IMR-90 (cell line): Measurements from ENCODE around the gene ARHGAP10. TPM values are rescaled to one million over a fixed set of nuclear protein-coding genes. Genes with fewer than 3 reads are reported as not detected.

ENCODE experiments used
- ATAC-seq: fragments of 200-7000 bp; cut with Tn5 transposase; 2 replicates; pipeline ENCODE4 v1.9.1; 2020; ENCODE audit warnings: low read depth, mild to moderate bottlenecking, moderate library complexity
- BruUV-seq: library from RNA; stranded (reverse); fragments of 400-500 nt; replicated peaks from 2 replicates; lab custom pipeline; 2021; lab: Mats Ljungman, UMichigan
- CTCF ChIA-PET: fragments of 300-600 bp; formaldehyde crosslinking; extraction: SDS; loops from one replicate; lab custom pipeline; 2021; ENCODE audit warnings: antibody characterized with exemption; lab: Yijun Ruan, JAX
- POLR2A ChIA-PET: fragments of 300-600 bp; sonication (Branson Sonifier 250); formaldehyde crosslinking; loops from one replicate; lab custom pipeline; 2022; ENCODE audit warnings: antibody characterized with exemption; ENCODE audit not compliant: unreplicated experiment; lab: Charles Lee
- DNase-seq: peaks from one replicate; pipeline ENCODE4 v3.0.0; 2013
- H2AFZ ChIP-seq: replicated peaks from 2 replicates; pipeline ENCODE3; 2013; ENCODE audit warnings: low read length, mild to moderate bottlenecking; ENCODE audit not compliant: poor library complexity
- H2AK5ac ChIP-seq: 2 replicates; pipeline ENCODE4 v1.6.1; 2013; ENCODE audit warnings: low read depth, low read length, inconsistent platforms
- H2AK9ac ChIP-seq: replicated peaks from 2 replicates; pipeline ENCODE3; 2013; ENCODE audit warnings: mild to moderate bottlenecking, low read depth, low read length, moderate library complexity; ENCODE audit not compliant: poor library complexity
- H2BK120ac ChIP-seq: 2 replicates; pipeline ENCODE4 v1.6.1; 2013; ENCODE audit warnings: low read depth, low read length, inconsistent platforms
- H2BK15ac ChIP-seq: 3 replicates; pipeline ENCODE4 v1.6.1; 2013; ENCODE audit warnings: low read depth, low read length, inconsistent platforms
- H2BK20ac ChIP-seq: 2 replicates; pipeline ENCODE4 v1.6.1; 2013; ENCODE audit warnings: low read depth, mild to moderate bottlenecking, inconsistent platforms, low read length, moderate library complexity
- H2BK5ac ChIP-seq: 2 replicates; pipeline ENCODE4 v1.6.1; 2013; ENCODE audit warnings: mild to moderate bottlenecking, low read depth, low read length, inconsistent platforms; ENCODE audit not compliant: poor library complexity, severe bottlenecking
- H3K14ac ChIP-seq: replicated peaks from 2 replicates; pipeline ENCODE4 v1.6.1; 2013; ENCODE audit warnings: low read depth, low read length, inconsistent platforms
- H3K18ac ChIP-seq: 2 replicates; pipeline ENCODE4 v1.6.1; 2013; ENCODE audit warnings: low read depth, low read length, control low read depth
- H3K23ac ChIP-seq: 2 replicates; pipeline ENCODE4 v1.6.1; 2013; ENCODE audit warnings: low read depth, low read length, inconsistent platforms
- H3K27ac ChIP-seq: 2 replicates; pipeline ENCODE4 v1.5.1; 2013; ENCODE audit warnings: mild to moderate bottlenecking, control low read depth, low read length; ENCODE audit not compliant: insufficient read depth
- H3K27me3 ChIP-seq: 2 replicates; pipeline ENCODE4 v1.6.1; 2013; ENCODE audit warnings: low read length; ENCODE audit not compliant: control insufficient read depth, insufficient read depth
- H3K36me3 ChIP-seq: 2 replicates; pipeline ENCODE4 v1.6.1; 2013; ENCODE audit warnings: low read length, mixed read lengths; ENCODE audit not compliant: control insufficient read depth, insufficient read depth
- H3K4ac ChIP-seq: 2 replicates; pipeline ENCODE4 v1.6.1; 2013; ENCODE audit warnings: low read depth, low read length, inconsistent platforms
- H3K4me1 ChIP-seq: 2 replicates; pipeline ENCODE4 v1.6.1; 2013; ENCODE audit warnings: low read length, mixed read lengths; ENCODE audit not compliant: control insufficient read depth, insufficient read depth
- H3K4me2 ChIP-seq: 2 replicates; pipeline ENCODE4 v1.6.1; 2013; ENCODE audit warnings: low read depth, mild to moderate bottlenecking, control low read depth, low read length, moderate library complexity
- H3K4me3 ChIP-seq: 2 replicates; pipeline ENCODE4 v1.5.1; 2013; ENCODE audit warnings: low read depth, mild to moderate bottlenecking, control low read depth, low read length, moderate library complexity; ENCODE audit not compliant: insufficient read depth
- H3K56ac ChIP-seq: 2 replicates; pipeline ENCODE4 v1.6.1; 2013; ENCODE audit warnings: low read length, inconsistent platforms; ENCODE audit not compliant: insufficient read depth; ENCODE audit errors: extremely low read depth
- H3K79me1 ChIP-seq, 2 experiments: 2 replicates each; pipeline ENCODE4 v1.6.1; 2013; ENCODE audit warnings: low read length in 2 of 2, inconsistent platforms in 1 of 2, low read depth in 1 of 2
- H3K9ac ChIP-seq: 2 replicates; pipeline ENCODE4 v1.6.1; 2013; ENCODE audit warnings: low read depth, low read length, control low read depth
- H3K9me1 ChIP-seq: 2 replicates; pipeline ENCODE4 v1.6.1; 2013; ENCODE audit warnings: low read length, inconsistent platforms; ENCODE audit not compliant: insufficient read depth
- H3K9me3 ChIP-seq: 2 replicates; pipeline ENCODE4 v1.6.1; 2013; ENCODE audit warnings: low read length; ENCODE audit not compliant: control insufficient read depth, insufficient read depth
- H4K20me1 ChIP-seq: 2 replicates; pipeline ENCODE4 v1.6.1; 2013; ENCODE audit warnings: low read length, inconsistent platforms; ENCODE audit not compliant: insufficient read depth
- H4K5ac ChIP-seq: 2 replicates; pipeline ENCODE4 v1.6.1; 2013; ENCODE audit warnings: mild to moderate bottlenecking, low read depth, low read length, control low read depth
- H4K8ac ChIP-seq, 2 experiments: 2 replicates each; pipeline ENCODE4 v1.6.1; 2013; ENCODE audit warnings: low read depth in 2 of 2, low read length in 2 of 2, control low read depth in 1 of 2, inconsistent platforms in 1 of 2
- H4K91ac ChIP-seq: 2 replicates; pipeline ENCODE4 v1.6.1; 2013; ENCODE audit warnings: low read depth, low read length, inconsistent platforms; ENCODE audit not compliant: insufficient read depth
- BHLHE40 ChIP-seq: fragments of 150-350 bp; IDR thresholded peaks from 2 replicates; pipeline ENCODE4 v1.6.1; 2016; ENCODE audit warnings: mild to moderate bottlenecking, low read depth, low read length
- FOS ChIP-seq: fragments of 150-350 bp; IDR thresholded peaks from 2 replicates; pipeline ENCODE4 v1.6.1; 2016; ENCODE audit warnings: low read depth, low read length
- MAFK ChIP-seq: IDR thresholded peaks from 2 replicates; pipeline ENCODE4 v1.6.1; 2012; ENCODE audit warnings: low read depth, low read length, improper control_type of control experiment
- MAZ ChIP-seq: IDR thresholded peaks from 2 replicates; pipeline ENCODE4 v1.6.1; 2012; ENCODE audit warnings: low read depth, mild to moderate bottlenecking, low read length, improper control_type of control experiment, moderate library complexity, borderline replicate concordance
- MXI1 ChIP-seq: IDR thresholded peaks from 2 replicates; pipeline ENCODE4 v1.6.1; 2012; ENCODE audit warnings: low read depth, mild to moderate bottlenecking, low read length, moderate library complexity, borderline replicate concordance
- NFE2L2 ChIP-seq: fragments of 150-350 bp; IDR thresholded peaks from 2 replicates; pipeline ENCODE4 v1.6.1; 2016; ENCODE audit warnings: low read depth, mild to moderate bottlenecking, low read length
- POLR2A ChIP-seq: IDR thresholded peaks from 2 replicates; pipeline ENCODE4 v1.6.1; 2012; ENCODE audit warnings: mild to moderate bottlenecking, low read depth, low read length
- RAD21 ChIP-seq: IDR thresholded peaks from 2 replicates; pipeline ENCODE4 v1.6.1; 2012; ENCODE audit warnings: low read length, improper control_type of control experiment
- RCOR1 ChIP-seq: IDR thresholded peaks from 2 replicates; pipeline ENCODE4 v1.6.1; 2012; ENCODE audit warnings: mild to moderate bottlenecking, low read length, improper control_type of control experiment; ENCODE audit not compliant: insufficient replicate concordance
- RFX5 ChIP-seq: IDR thresholded peaks from 2 replicates; pipeline ENCODE4 v1.8.0; 2012; ENCODE audit warnings: low read depth, mild to moderate bottlenecking, low read length, moderate library complexity
- SMC3 ChIP-seq: fragments of 150-350 bp; IDR thresholded peaks from 2 replicates; pipeline ENCODE4 v1.6.1; 2016; ENCODE audit warnings: low read depth, mild to moderate bottlenecking, antibody characterized with exemption, low read length, moderate library complexity
- WGBS, 2 experiments: methylation state at CpG; one replicate each; pipeline versions ENCODE4 v1.1.5 to v1.1.7; 2013; ENCODE audit warnings: missing lambda C conversion rate in 2 of 2; ENCODE audit not compliant: insufficient read length in 1 of 2; ENCODE audit errors: extremely low coverage in 2 of 2; 5-methylcytosine and 5-hydroxymethylcytosine counted together
- dilution Hi-C: fragments of 300-500 bp; cut with HindIII; formaldehyde crosslinking; loops from one replicate; pipeline ENCODE4 v1.14.3; 2018; ENCODE audit warnings: low sequenced_read_pairs; ENCODE audit not compliant: unreplicated experiment
- in situ Hi-C: fragments of 300-500 bp; cut with MboI; formaldehyde crosslinking; loops from 3 replicates; pipeline ENCODE4 v1.14.3; 2019; ENCODE audit warnings: low sequenced_read_pairs, inconsistent platforms, mixed read lengths
- intact Hi-C: fragments of 100-400 bp; cut with micrococcal nuclease; formaldehyde crosslinking; loops from 2 replicates; pipeline ENCODE4 v1.10.0; 2022
- polyA plus RNA-seq, 3 experiments: library from polyadenylated mRNA; depleted of rRNA; stranded (reverse); fragments of >200 nt; gene quantifications; 2 replicates each; pipeline ENCODE4 v1.2.3, GENCODE V29; 2012; ENCODE audit warnings: low replicate concordance in 1 of 3
- total RNA-seq: library from RNA; depleted of rRNA; stranded (reverse); fragments of >200 nt; gene quantifications from 2 replicates; pipeline ENCODE4 v1.2.3, GENCODE V29; 2012
- TF ChIP-seq, protein P1 (sequence below): fragments of 150-350 bp; IDR thresholded peaks from 2 replicates; pipeline ENCODE4 v1.6.1; 2016; ENCODE audit warnings: low read depth, mild to moderate bottlenecking, low read length, moderate library complexity, borderline replicate concordance
- TF ChIP-seq, protein P2 (sequence below): conservative IDR thresholded peaks from 2 replicates; pipeline ENCODE4 v1.5.1; 2012; ENCODE audit warnings: mild to moderate bottlenecking, low read depth, low read length, improper control_type of control experiment

ARHGAP10 gene
- total and polyA plus RNA-seq, 2 of the 4 experiments (the other 2 are of a cell fraction) = 27.1 to 29.4 TPM

DNA sequence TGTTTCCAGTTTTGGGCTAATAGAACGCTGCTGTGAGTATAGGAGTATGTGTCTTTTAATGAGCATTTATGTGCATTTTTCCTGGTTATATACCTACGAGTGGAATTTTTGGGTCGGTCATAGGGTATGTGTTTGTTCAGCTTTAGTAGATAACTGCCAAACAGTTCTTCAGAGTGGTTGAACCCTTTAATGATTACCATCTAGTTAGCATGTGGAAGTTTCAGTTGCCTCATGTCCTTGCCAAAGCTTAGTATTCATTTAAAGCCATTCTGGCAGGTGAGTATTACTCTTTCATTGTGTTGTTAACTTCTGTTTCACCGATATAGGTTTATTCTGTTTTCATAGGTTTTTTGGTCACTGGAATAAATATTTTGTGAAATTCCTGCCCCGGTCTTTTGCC, 229.1 kb downstream of the ARHGAP10 start:
- TF ChIP-seq SMC3 (no peak), MAZ (no peak), RFX5 (no peak), MAFK (no peak), RCOR1 (no peak), FOS (no peak), RAD21 (no peak), NFE2L2 (no peak), BHLHE40 (no peak), POLR2A (no peak), MXI1 (no peak)
- TF ChIP-seq, protein P1, sequence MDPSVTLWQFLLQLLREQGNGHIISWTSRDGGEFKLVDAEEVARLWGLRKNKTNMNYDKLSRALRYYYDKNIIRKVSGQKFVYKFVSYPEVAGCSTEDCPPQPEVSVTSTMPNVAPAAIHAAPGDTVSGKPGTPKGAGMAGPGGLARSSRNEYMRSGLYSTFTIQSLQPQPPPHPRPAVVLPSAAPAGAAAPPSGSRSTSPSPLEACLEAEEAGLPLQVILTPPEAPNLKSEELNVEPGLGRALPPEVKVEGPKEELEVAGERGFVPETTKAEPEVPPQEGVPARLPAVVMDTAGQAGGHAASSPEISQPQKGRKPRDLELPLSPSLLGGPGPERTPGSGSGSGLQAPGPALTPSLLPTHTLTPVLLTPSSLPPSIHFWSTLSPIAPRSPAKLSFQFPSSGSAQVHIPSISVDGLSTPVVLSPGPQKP = no peak
- TF ChIP-seq, protein P2, sequence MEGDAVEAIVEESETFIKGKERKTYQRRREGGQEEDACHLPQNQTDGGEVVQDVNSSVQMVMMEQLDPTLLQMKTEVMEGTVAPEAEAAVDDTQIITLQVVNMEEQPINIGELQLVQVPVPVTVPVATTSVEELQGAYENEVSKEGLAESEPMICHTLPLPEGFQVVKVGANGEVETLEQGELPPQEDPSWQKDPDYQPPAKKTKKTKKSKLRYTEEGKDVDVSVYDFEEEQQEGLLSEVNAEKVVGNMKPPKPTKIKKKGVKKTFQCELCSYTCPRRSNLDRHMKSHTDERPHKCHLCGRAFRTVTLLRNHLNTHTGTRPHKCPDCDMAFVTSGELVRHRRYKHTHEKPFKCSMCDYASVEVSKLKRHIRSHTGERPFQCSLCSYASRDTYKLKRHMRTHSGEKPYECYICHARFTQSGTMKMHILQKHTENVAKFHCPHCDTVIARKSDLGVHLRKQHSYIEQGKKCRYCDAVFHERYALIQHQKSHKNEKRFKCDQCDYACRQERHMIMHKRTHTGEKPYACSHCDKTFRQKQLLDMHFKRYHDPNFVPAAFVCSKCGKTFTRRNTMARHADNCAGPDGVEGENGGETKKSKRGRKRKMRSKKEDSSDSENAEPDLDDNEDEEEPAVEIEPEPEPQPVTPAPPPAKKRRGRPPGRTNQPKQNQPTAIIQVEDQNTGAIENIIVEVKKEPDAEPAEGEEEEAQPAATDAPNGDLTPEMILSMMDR = no peak
- intact Hi-C loops = no loop called here
- POLR2A ChIA-PET = no interaction called here

More for the DNA sequence above, 229.1 kb downstream of the ARHGAP10 start:
- no peak for DNase-seq
- no peak overlapping the region for H2BK15ac ChIP-seq
- no peak overlapping the region for H4K91ac ChIP-seq
- H3K14ac ChIP-seq = no peak overlapping the region
- no peak overlapping the region for H2AK5ac ChIP-seq
- no peaks in the 10 kb centered on the region for H3K9me3 ChIP-seq
- peaks cover 12% of the 10 kb centered on the region for H3K4me1 ChIP-seq
- WGBS, 2 experiments = no CpG with 5 or more reads among the region's 5 CpGs
- H3K18ac ChIP-seq = no peak overlapping the region
- dilution Hi-C loops (no loop called here), in situ Hi-C loops (no loop called here)
- no peak overlapping the region for H3K27ac ChIP-seq
- H3K27me3 ChIP-seq = no peaks in the 10 kb centered on the region
- no peak overlapping the region for H3K4me2 ChIP-seq
- H3K4ac ChIP-seq = no peak overlapping the region
- H3K23ac ChIP-seq = no peak overlapping the region
- H4K5ac ChIP-seq = no peak overlapping the region
- no peak overlapping the region for H3K56ac ChIP-seq
- no peak overlapping the region for H3K4me3 ChIP-seq
- peaks cover 9% of the 10 kb centered on the region for H3K36me3 ChIP-seq
- H3K9me1 ChIP-seq = peaks cover 6% of the 10 kb centered on the region; the same call in 1 of the 2 replicates
- H3K9ac ChIP-seq = no peak overlapping the region
- H4K20me1 ChIP-seq = no peaks in the 10 kb centered on the region
- no peak overlapping the region for H2BK5ac ChIP-seq
- no peak overlapping the region for H2BK20ac ChIP-seq
- H2AK9ac ChIP-seq = no peak overlapping the region
- BruUV-seq = no TSS peak
- CTCF ChIA-PET = no interaction called here
- H2BK120ac ChIP-seq = no peak overlapping the region
- ATAC-seq = no peak
- peaks cover 6 to 14% of the 10 kb centered on the region in 2 experiments; a peak in 3 of 4 replicates for H3K79me1 ChIP-seq
- H2AFZ ChIP-seq = no peak overlapping the region
- H4K8ac ChIP-seq = no peak overlapping the region
